SKM-1 (cell line): ENCODE measurements around the gene CAB39L.

ENCODE experiments used
- DNase-seq: peaks from one replicate; lab custom pipeline; 2025; ENCODE audit not compliant: unreplicated experiment; lab: John Stamatoyannopoulos, UW

Gene CAB39L

GRCh38 chr13:49400755-49401659 is 42.9 kb downstream of the CAB39L start:
- DNase-seq = no peak

- no peak for DNase-seq
Measured at GRCh38 chr13:49399801-49400472, 43.9 kb downstream of the CAB39L start.

- no peak for DNase-seq
Measured at GRCh38 chr13:49395878-49396380, 47.9 kb downstream of the CAB39L start.

GRCh38 chr13:49395451-49395865 is 48.4 kb downstream of the CAB39L start:
- DNase-seq = no peak

GRCh38 chr13:49388091-49388635 is 55.7 kb downstream of the CAB39L start:
- no peak for DNase-seq

GRCh38 chr13:49386664-49387063 is 57.2 kb downstream of the CAB39L start:
- no peak for DNase-seq

- DNase-seq = no peak
Measured at GRCh38 chr13:49376121-49376520, 67.7 kb downstream of the CAB39L start.

GRCh38 chr13:49374585-49375290 is 69.1 kb downstream of the CAB39L start:
- no peak for DNase-seq

GRCh38 chr13:49373716-49374115 is 70.1 kb downstream of the CAB39L start:
- DNase-seq = no peak

GRCh38 chr13:49371943-49372613 is 71.8 kb downstream of the CAB39L start:
- DNase-seq = no peak

- DNase-seq = no peak
Measured at GRCh38 chr13:49370371-49370770, 73.5 kb downstream of the CAB39L start.

GRCh38 chr13:49369866-49370265 is 74.0 kb downstream of the CAB39L start:
- DNase-seq = no peak

GRCh38 chr13:49368688-49369087 is 75.2 kb downstream of the CAB39L start:
- DNase-seq = no peak

GRCh38 chr13:49367640-49368422 is 76.0 kb downstream of the CAB39L start:
- no peak for DNase-seq

- DNase-seq = no peak
Measured at GRCh38 chr13:49366841-49367240, 77.0 kb downstream of the CAB39L start.

GRCh38 chr13:49357694-49358093 is 86.2 kb downstream of the CAB39L start:
- no peak for DNase-seq

GRCh38 chr13:49356223-49356622 is 87.6 kb downstream of the CAB39L start:
- no peak for DNase-seq

- no peak for DNase-seq
Measured at GRCh38 chr13:49354719-49355118, 89.1 kb downstream of the CAB39L start.

GRCh38 chr13:49353908-49354307 is 90.0 kb downstream of the CAB39L start:
- no peak for DNase-seq

GRCh38 chr13:49351871-49352270 is 92.0 kb downstream of the CAB39L start:
- DNase-seq = no peak
